ENCODE results near the gene STIM1.

The STIM1 gene

GRCh38 chr11:4060182-4060923 lies 204.9 kb downstream of the STIM1 start:
- TF ChIP-seq CTCF (IDR thresholded peaks at IDR 0.05; ENCODE audit: low read depth, low read length, missing control alignments) = no peak
- no peak overlapping the region for H3K4me3 ChIP-seq (replicated peaks; ENCODE audit: low read depth, low read length)
- DNase-seq (ENCODE audit: extremely low read depth, low read depth) = no peak

- no peak for TF ChIP-seq CTCF (IDR thresholded peaks at IDR 0.05; ENCODE audit: low read depth, low read length, missing control alignments)
Observed at GRCh38 chr11:4061700-4062099, 206.2 kb downstream of the STIM1 start.

GRCh38 chr11:4063348-4063747 lies 207.9 kb downstream of the STIM1 start:
- no peak overlapping the region for H3K4me3 ChIP-seq (replicated peaks; ENCODE audit: low read depth, low read length)
- no peak for TF ChIP-seq CTCF (IDR thresholded peaks at IDR 0.05; ENCODE audit: low read depth, low read length, missing control alignments)
- no peak for DNase-seq (ENCODE audit: extremely low read depth, low read depth)

More at GRCh38 chr11:4061700-4062099, 206.2 kb downstream of the STIM1 start:
- no peak for DNase-seq (ENCODE audit: extremely low read depth, low read depth)
- H3K4me3 ChIP-seq (replicated peaks; ENCODE audit: low read depth, low read length) = no peak overlapping the region

GRCh38 chr11:4064278-4064955 lies 209.0 kb downstream of the STIM1 start:
- no peak overlapping the region for H3K4me3 ChIP-seq (replicated peaks; ENCODE audit: low read depth, low read length)
- no peak for TF ChIP-seq CTCF (IDR thresholded peaks at IDR 0.05; ENCODE audit: low read depth, low read length, missing control alignments)
- DNase-seq (ENCODE audit: extremely low read depth, low read depth) = no peak

GRCh38 chr11:4065086-4065485 lies 209.6 kb downstream of the STIM1 start:
- no peak for TF ChIP-seq CTCF (IDR thresholded peaks at IDR 0.05; ENCODE audit: low read depth, low read length, missing control alignments)
- no peak overlapping the region for H3K4me3 ChIP-seq (replicated peaks; ENCODE audit: low read depth, low read length)
- no peak for DNase-seq (ENCODE audit: extremely low read depth, low read depth)

GRCh38 chr11:4065601-4066377 lies 210.3 kb downstream of the STIM1 start:
- H3K4me3 ChIP-seq (replicated peaks; ENCODE audit: low read depth, low read length) = no peak overlapping the region
- no peak for TF ChIP-seq CTCF (IDR thresholded peaks at IDR 0.05; ENCODE audit: low read depth, low read length, missing control alignments)
- no peak for DNase-seq (ENCODE audit: extremely low read depth, low read depth)
